ENCODE measurements around the gene MILR1.

The MILR1 gene

GRCh38 chr17:64508683-64509082 is 59.8 kb downstream of the MILR1 start:
- Histone ChIP-seq H3K27ac (ENCODE audit: low read depth, low read length) (no peak overlapping the region), H3K9ac (ENCODE audit: low read depth in 1 of 2, low read length in 2 of 2) (no peak overlapping the region), H3K4me1 (ENCODE audit: control insufficient read depth in 1 of 2, insufficient read depth in 2 of 2, low read length in 2 of 2) (peaks cover 18 to 22% of the 10 kb centered on the region in 2 donors), H3K9me3 (ENCODE audit: control insufficient read depth in 1 of 2, low read length in 2 of 2) (no peaks in the 10 kb centered on the region), H3K27me3 (ENCODE audit: control insufficient read depth in 1 of 2, insufficient read depth in 2 of 2, low read length in 2 of 2) (no peaks in the 10 kb centered on the region), H3K36me3 (ENCODE audit: control insufficient read depth in 1 of 2, insufficient read depth in 2 of 2, low read length in 2 of 2) (peaks cover 25 to 47% of the 10 kb centered on the region in 2 donors), H3K4me3 (ENCODE audit: low read depth in 1 of 2, low read length in 2 of 2) (peak overlapping the region in 1 of 2 donors; percentile 98)

GRCh38 chr17:64509179-64509578 is 60.3 kb downstream of the MILR1 start:
- H3K9me3 ChIP-seq (ENCODE audit: control insufficient read depth in 1 of 2, low read length in 2 of 2) = no peaks in the 10 kb centered on the region
- H3K4me3 ChIP-seq (ENCODE audit: low read depth in 1 of 2, low read length in 2 of 2) = no peak overlapping the region
- H3K36me3 ChIP-seq (ENCODE audit: control insufficient read depth in 1 of 2, insufficient read depth in 2 of 2, low read length in 2 of 2) = peaks cover 23 to 43% of the 10 kb centered on the region in 2 donors
- H3K9ac ChIP-seq (ENCODE audit: low read depth in 1 of 2, low read length in 2 of 2) = no peak overlapping the region
- no peaks in the 10 kb centered on the region for H3K27me3 ChIP-seq (ENCODE audit: control insufficient read depth in 1 of 2, insufficient read depth in 2 of 2, low read length in 2 of 2)
- H3K27ac ChIP-seq (ENCODE audit: low read depth, low read length) = no peak overlapping the region
- peaks cover 13 to 17% of the 10 kb centered on the region in 2 donors for H3K4me1 ChIP-seq (ENCODE audit: control insufficient read depth in 1 of 2, insufficient read depth in 2 of 2, low read length in 2 of 2)

GRCh38 chr17:64515419-64515818 is 66.5 kb downstream of the MILR1 start:
- Histone ChIP-seq H3K9ac (ENCODE audit: low read depth in 1 of 2, low read length in 2 of 2) (no peak overlapping the region), H3K4me3 (ENCODE audit: low read depth in 1 of 2, low read length in 2 of 2) (no peak overlapping the region), H3K9me3 (ENCODE audit: control insufficient read depth in 1 of 2, low read length in 2 of 2) (no peaks in the 10 kb centered on the region), H3K36me3 (ENCODE audit: control insufficient read depth in 1 of 2, insufficient read depth in 2 of 2, low read length in 2 of 2) (peaks cover 39 to 84% of the 10 kb centered on the region in 2 donors), H3K4me1 (ENCODE audit: control insufficient read depth in 1 of 2, insufficient read depth in 2 of 2, low read length in 2 of 2) (no peaks in the 10 kb centered on the region), H3K27ac (ENCODE audit: low read depth, low read length) (no peak overlapping the region), H3K27me3 (ENCODE audit: control insufficient read depth in 1 of 2, insufficient read depth in 2 of 2, low read length in 2 of 2) (no peaks in the 10 kb centered on the region)

GRCh38 chr17:64515829-64516228 is 66.9 kb downstream of the MILR1 start:
- peaks cover 39 to 84% of the 10 kb centered on the region in 2 donors for H3K36me3 ChIP-seq (ENCODE audit: control insufficient read depth in 1 of 2, insufficient read depth in 2 of 2, low read length in 2 of 2)
- H3K9ac ChIP-seq (ENCODE audit: low read depth in 1 of 2, low read length in 2 of 2) = no peak overlapping the region
- no peak overlapping the region for H3K4me3 ChIP-seq (ENCODE audit: low read depth in 1 of 2, low read length in 2 of 2)
- no peaks in the 10 kb centered on the region for H3K9me3 ChIP-seq (ENCODE audit: control insufficient read depth in 1 of 2, low read length in 2 of 2)
- H3K4me1 ChIP-seq (ENCODE audit: control insufficient read depth in 1 of 2, insufficient read depth in 2 of 2, low read length in 2 of 2) = no peaks in the 10 kb centered on the region
- no peaks in the 10 kb centered on the region for H3K27me3 ChIP-seq (ENCODE audit: control insufficient read depth in 1 of 2, insufficient read depth in 2 of 2, low read length in 2 of 2)
- no peak overlapping the region for H3K27ac ChIP-seq (ENCODE audit: low read depth, low read length)
